Effector memory CD4-positive, alpha-beta T cell (primary cell): Measurements from ENCODE around the gene C2orf66.
A peak's percentile ranks its signal among the peaks of the same experiment; 100 is the strongest.

Source experiments
- DNase-seq, 3 donors: peaks; one replicate each; pipeline ENCODE4 v3.0.0-alpha.2; 2020
- H3K27ac ChIP-seq: 2 replicates; pipeline ENCODE4 v1.7.0; 2013; ENCODE audit warnings: mild to moderate bottlenecking, low read length, moderate library complexity; ENCODE audit not compliant: insufficient read depth, poor library complexity, severe bottlenecking
- H3K27me3 ChIP-seq: replicated peaks from 2 replicates; pipeline ENCODE4 v1.7.0; 2013; ENCODE audit warnings: mild to moderate bottlenecking, low read length; ENCODE audit not compliant: insufficient read depth, control insufficient read depth, poor library complexity, severe bottlenecking
- H3K36me3 ChIP-seq: 2 replicates; pipeline ENCODE4 v1.7.0; 2013; ENCODE audit warnings: mild to moderate bottlenecking, low read length, moderate library complexity; ENCODE audit not compliant: control insufficient read depth, insufficient read depth
- H3K4me1 ChIP-seq: 2 replicates; pipeline ENCODE4 v1.7.0; 2013; ENCODE audit warnings: low read length, mild to moderate bottlenecking; ENCODE audit not compliant: control insufficient read depth, insufficient read depth, poor library complexity, severe bottlenecking
- H3K4me3 ChIP-seq: 2 replicates; pipeline ENCODE4 v1.7.0; 2013; ENCODE audit warnings: low read length, low read depth, mild to moderate bottlenecking; ENCODE audit not compliant: insufficient read depth, poor library complexity, severe bottlenecking
- H3K9me3 ChIP-seq: 2 replicates; pipeline ENCODE4 v1.7.0; 2013; ENCODE audit warnings: mild to moderate bottlenecking, low read length, moderate library complexity; ENCODE audit not compliant: control insufficient read depth

C2orf66 gene

DNA sequence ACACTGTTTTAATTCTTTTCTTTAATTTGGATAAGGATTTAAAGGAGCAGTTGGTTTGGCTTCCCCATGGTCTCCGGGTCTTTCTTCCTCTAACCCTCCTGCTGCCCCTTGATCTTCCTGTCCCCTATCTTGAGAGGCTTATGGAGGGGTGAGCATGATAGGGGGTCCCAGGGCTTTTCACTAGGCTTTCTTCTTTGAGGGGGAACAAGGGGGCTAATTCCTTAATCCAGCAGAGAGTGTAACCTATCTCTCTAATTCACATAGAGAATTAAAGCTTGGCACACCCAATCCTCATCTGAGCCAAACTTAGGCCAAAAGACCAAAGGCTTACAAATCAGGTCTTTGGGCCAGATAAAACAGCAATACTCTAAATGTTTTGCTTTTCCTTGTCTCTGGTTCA is 21.5 kb upstream of the C2orf66 start:
- Histone ChIP-seq H3K27ac (no peak overlapping the region), H3K27me3 (no peaks in the 10 kb centered on the region), H3K36me3 (no peaks in the 10 kb centered on the region), H3K4me1 (no peaks in the 10 kb centered on the region), H3K4me3 (no peak overlapping the region), H3K9me3 (no peaks in the 10 kb centered on the region)
- no peak for DNase-seq

DNA sequence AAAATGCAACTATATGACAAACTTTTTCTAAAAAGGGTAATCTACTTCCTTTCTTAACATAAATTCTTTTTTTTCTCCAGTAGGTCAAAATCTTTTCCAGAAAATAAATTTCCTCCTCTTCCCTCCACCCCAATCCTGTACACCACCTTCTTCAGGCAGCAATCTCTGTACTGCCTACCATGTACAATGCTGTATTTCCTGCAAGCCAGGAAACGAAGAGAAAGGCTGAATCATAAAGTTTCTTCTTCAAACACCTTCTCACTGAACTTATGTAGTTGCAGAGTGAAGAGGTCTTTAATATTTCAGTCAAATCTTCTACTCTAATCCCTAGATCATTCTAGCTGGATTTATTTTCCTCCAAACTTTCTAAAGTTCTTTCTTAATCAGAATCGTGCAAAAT is 18.2 kb upstream of the C2orf66 start:
- Histone ChIP-seq H3K27ac (no peak overlapping the region), H3K27me3 (no peaks in the 10 kb centered on the region), H3K4me3 (no peak overlapping the region), H3K9me3 (no peaks in the 10 kb centered on the region), H3K36me3 (no peaks in the 10 kb centered on the region), H3K4me1 (no peaks in the 10 kb centered on the region)
- DNase-seq, result no peak

DNA sequence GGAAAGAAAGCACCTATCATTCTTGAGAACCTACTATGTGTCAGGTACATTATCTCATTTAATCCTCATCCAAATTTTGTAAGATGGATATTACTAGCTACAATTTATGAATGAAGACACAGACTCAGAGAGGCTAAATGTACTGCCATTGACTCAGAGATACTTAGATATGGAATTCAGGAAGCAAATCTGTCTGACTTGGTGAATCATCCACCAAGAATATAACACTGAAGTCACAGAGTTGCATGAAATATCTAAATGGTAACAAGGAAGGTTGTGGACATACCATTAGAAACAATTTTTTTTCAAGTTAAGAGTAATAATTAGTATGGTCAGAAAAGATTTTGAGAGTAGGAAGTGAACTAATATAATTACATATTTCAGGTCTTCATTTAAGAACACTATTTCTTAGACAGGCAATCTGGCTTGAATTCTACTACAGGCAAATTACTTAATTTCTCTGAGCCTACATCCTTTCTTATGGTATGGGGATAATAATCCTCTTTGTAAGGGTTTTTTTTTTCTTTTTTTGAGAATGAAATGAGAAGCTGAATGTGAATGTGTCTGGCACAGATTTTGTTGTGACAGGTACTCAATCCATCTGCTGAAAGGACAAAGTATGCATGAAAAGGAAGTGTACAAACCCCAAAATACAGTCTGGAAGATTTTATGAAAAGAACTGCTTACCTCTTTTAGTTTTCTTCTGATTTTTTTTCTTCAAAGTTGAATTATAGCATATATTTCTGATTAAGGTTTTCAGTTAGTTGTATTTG is 14.8 kb upstream of the C2orf66 start:
- H3K36me3 ChIP-seq, result no peaks in the 10 kb centered on the region
- no peak overlapping the region for H3K4me3 ChIP-seq
- H3K27me3 ChIP-seq, result no peaks in the 10 kb centered on the region
- no peaks in the 10 kb centered on the region for H3K9me3 ChIP-seq
- no peak overlapping the region for H3K27ac ChIP-seq
- no peaks in the 10 kb centered on the region for H3K4me1 ChIP-seq
- DNase-seq, result no peak

DNA sequence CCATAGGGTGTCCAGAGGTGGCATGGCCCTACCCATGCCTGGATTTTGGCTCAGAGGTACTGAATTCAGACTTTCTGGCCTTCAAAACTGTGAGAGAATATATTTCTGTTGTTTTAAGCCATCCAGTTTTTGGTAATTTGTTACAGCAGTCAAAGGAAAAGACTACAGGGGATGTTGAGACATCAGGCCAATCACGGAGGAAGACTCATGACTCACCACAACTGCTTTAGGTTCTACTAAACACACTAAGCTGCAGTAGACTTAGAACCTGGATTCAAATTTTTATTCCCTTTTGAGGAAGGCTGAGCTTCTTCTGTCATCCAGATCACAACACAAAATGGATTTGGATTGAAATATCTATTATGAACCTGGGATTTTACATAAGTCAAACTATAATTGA is 12.0 kb upstream of the C2orf66 start:
- no peak for DNase-seq
- no peak overlapping the region for H3K4me3 ChIP-seq
- H3K4me1 ChIP-seq, result no peaks in the 10 kb centered on the region

DNA sequence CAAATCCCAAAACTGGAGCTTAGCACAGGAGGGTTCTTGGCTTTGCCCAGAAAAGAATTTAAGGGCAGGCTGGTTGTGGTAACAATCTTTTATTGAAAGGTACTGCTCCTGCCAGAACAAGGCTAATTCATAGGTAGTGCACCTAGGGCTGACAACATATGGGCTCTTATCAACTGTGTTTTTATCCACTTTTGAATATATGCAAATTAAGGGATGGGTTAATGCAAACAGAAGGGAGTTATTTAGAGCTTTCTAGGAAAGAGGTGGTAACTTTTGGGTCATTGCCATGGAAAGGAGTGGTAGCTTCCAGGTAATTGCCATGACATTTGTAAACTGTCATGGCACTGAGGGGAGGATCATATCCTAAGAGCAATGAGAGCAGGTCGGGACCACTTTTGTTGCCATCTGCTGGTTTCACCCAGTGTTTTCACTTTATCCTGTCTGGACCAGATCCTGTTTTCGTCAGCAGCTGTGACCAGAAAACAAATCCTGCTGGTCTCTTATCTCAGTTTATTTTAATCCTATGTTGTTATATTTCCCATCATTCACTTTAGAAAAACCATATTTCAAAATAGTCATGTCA is 981 bp downstream of the C2orf66 start:
- no peaks in the 10 kb centered on the region for H3K9me3 ChIP-seq
- H3K27me3 ChIP-seq, result no peaks in the 10 kb centered on the region
- no peak overlapping the region for H3K4me3 ChIP-seq
- no peak overlapping the region for H3K27ac ChIP-seq
- H3K36me3 ChIP-seq, result no peaks in the 10 kb centered on the region
- no peak for DNase-seq
- H3K4me1 ChIP-seq, result no peaks in the 10 kb centered on the region

More for the DNA sequence above, 12.0 kb upstream of the C2orf66 start:
- Histone ChIP-seq H3K36me3 (no peaks in the 10 kb centered on the region), H3K27ac (no peak overlapping the region), H3K27me3 (no peaks in the 10 kb centered on the region), H3K9me3 (no peaks in the 10 kb centered on the region)

DNA sequence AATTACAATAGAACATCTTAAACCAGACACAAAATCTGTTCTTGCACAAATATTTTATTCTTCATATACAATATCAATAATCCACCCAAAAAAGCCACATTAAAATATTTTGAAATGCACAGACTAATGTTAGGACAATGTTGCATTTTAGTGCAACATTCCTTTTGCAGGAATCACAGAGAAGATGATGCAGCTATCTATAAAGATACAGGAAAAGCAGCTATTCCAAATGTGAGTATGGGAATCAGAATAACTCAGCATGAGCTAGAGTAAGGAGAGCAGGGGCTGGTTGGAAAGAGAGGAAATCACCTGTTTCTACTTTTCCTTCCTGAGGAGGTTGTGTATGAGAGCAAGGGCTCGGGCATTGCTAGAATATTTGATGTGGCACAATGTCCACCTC is 4.8 kb downstream of the C2orf66 start:
- Histone ChIP-seq H3K36me3 (no peaks in the 10 kb centered on the region), H3K4me1 (no peaks in the 10 kb centered on the region), H3K27ac (no peak overlapping the region), H3K27me3 (no peaks in the 10 kb centered on the region), H3K9me3 (no peaks in the 10 kb centered on the region), H3K4me3 (no peak overlapping the region)
- DNase-seq, result no peak

DNA sequence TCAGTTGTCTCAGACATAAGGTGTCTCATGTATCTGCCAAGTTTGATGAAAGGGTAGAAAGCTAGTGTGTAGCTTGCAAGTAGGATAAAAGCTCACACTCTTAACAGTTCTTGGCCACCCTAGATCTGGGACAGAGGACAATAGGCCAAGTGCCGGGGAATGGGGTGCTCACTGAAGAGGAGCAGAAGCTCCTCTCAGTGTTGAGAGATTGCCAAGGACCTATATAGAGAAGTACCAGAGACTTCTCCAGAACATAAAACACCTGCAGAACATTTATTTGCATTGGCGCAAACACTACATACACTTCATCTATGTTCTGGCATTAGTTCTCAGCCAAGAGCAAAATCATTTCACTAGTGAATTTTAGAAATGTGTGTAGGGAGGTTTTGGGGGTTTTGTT is 6.8 kb downstream of the C2orf66 start:
- H3K9me3 ChIP-seq, result no peaks in the 10 kb centered on the region
- no peak for DNase-seq

DNA sequence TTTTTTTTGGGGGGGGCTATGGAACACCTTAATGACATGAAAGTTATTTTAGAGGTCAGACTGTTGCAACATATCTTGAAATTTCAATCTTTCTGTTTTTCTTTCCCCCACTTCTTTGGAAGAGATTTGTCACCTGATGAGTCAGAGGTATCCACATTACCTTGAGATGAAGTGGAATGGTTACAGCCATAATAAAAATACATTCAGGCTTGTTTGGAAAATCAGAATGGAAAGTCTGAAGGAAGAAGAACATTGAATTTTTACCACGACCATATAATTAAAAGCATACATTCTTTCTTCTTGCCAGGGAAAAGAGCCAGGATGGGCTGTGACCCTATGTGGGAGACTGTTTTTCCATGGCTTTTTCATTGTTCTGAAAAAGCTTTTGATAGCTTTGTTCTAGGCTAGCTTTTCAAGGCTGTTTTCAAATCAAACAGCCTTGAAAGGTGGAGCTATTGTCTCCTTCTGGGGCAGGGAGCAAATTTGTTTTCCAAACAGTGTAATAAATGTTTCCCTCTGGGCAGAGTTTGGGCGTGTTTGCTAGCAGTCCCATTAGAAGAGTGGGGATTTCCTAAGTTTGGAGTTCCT is 7.4 kb downstream of the C2orf66 start:
- no peak for DNase-seq
- peaks cover 10% of the 10 kb centered on the region for H3K36me3 ChIP-seq
- no peaks in the 10 kb centered on the region for H3K27me3 ChIP-seq
- no peak overlapping the region for H3K27ac ChIP-seq
- H3K4me1 ChIP-seq, result peaks cover 5% of the 10 kb centered on the region
- no peak overlapping the region for H3K4me3 ChIP-seq
- no peaks in the 10 kb centered on the region for H3K9me3 ChIP-seq

More for the DNA sequence above, 6.8 kb downstream of the C2orf66 start:
- Histone ChIP-seq H3K27ac (no peak overlapping the region), H3K4me1 (peaks cover 5% of the 10 kb centered on the region), H3K36me3 (peaks cover 4% of the 10 kb centered on the region), H3K27me3 (no peaks in the 10 kb centered on the region), H3K4me3 (no peak overlapping the region)

DNA sequence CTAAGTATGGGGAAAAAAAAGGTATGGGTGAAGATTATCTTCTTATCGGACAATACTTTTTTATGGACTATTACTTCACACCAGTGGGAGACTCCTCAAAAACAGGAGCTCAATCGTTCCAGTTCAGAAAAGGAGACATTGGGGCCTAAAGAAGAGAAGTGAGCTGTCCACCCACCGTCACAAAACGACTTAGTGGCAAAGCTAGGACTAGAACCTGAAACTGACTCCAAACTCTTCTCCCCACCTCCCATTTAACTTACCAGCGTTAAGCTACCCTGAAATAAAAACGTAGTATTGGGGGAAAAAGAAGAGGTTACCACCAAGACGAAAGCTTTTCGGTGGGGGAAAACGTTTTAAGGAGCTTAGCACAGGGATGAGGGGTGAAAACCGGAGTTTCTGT is 10.2 kb downstream of the C2orf66 start:
- H3K4me3 ChIP-seq, result peak overlapping the region; percentile 85
- H3K27ac ChIP-seq, result peak overlapping the region; percentile 63
- H3K36me3 ChIP-seq, result peaks cover 21% of the 10 kb centered on the region
- no peaks in the 10 kb centered on the region for H3K27me3 ChIP-seq
- H3K9me3 ChIP-seq, result no peaks in the 10 kb centered on the region
- peaks cover 5% of the 10 kb centered on the region for H3K4me1 ChIP-seq
- no peak for DNase-seq

DNA sequence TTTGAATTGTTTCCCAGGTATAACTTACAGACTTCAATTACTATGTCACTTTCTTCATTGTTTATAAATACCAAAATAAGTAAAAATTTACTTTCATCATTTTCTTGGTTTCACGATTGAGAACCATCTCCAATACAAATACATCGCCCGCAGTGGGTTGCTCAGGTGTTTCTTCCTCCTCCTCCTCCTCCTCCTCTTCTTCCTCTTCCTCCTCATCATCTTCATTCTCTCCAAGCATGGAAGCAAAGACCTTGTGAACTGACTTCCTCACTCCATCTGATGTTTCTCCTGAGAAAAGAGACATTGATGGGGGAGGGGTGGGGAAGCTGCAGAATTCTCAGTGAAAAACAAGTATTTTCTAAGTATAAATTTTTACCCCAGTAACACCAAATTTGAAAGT is 16.3 kb downstream of the C2orf66 start:
- Histone ChIP-seq H3K9me3 (no peaks in the 10 kb centered on the region), H3K4me3 (no peak overlapping the region), H3K36me3 (peaks cover 63% of the 10 kb centered on the region), H3K27ac (no peak overlapping the region), H3K27me3 (no peaks in the 10 kb centered on the region), H3K4me1 (no peaks in the 10 kb centered on the region)
- no peak for DNase-seq
